ENCODE measurements around the gene CNOT4.

The CNOT4 gene

DNA sequence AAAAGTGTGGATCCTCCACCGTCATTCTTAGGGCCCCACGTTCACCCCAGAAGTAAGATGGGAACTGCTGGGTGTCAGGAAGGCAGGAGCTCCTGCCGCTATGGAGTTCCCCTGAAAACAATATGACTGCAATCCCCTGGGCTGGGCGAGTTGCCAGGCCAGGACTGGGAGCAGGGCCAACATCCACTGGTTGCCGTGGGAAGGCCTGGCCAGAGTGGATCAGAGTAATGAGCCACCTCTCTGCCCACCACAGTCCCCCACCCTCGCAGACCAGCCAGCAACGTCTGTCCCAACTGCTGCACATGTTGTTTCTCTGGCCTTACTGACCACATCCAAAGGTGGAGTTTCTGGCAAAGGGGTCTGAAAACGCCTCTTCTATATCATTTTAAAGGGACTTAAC lies 189.6 kb downstream of the CNOT4 start:
- no peak for DNase-seq

GRCh38 chr7:135317676-135318325 lies 192.1 kb downstream of the CNOT4 start:
- DNase-seq: no peak

DNA sequence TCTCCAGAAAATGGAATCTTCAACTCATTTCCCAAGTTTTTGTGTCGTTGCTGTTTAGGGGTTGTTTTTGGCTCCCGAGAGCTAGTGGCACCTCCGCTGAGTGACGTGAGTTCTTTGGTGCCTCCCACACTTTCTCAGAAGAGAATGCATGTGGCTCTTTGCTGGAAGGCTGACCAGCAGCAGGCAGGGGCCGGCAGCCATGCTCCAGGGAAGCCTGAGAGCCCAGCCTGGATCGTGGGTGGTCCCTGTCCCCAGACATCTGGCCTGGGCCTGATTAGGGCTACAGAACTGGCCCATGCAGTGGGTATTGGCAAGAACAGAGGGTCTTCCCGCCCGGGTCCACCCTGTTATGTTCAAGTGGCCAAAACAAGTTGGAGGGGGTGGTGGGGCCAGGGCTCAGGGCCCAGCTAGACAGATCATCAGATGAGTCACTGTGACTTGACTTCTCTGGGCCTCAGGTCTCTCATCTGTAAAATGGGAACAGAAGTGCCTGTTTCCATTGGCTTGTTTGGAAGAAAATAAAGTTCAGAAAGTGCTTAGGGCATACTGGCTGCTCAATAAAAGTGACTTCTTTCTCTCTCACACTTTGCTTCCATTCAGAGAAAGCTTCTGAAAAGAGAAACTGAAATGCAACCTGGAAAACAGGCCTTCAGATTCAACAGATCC lies 193.1 kb downstream of the CNOT4 start:
- no peak for DNase-seq

DNA sequence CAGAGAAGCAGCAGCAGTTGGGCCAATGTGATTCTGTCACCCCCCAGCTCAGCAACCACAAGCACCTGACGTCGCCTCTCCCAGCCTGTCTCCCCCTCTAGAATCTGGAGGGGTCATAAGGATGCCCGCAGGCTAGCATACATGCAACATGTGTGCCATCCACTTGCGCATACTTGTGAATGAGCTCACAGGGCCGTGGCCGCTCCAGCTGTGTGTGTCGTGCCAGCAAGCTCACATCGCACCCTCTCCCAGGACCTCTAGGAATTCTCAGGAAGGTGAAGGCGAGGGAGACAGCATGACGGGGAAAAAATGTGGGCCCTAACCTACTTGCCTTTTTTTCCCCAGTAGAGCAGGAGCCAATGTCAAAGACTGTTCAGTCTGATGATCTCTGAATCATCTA lies 195.9 kb downstream of the CNOT4 start:
- DNase-seq: no peak
